Activated CD4-positive, CD25-positive, alpha-beta regulatory T cell (primary cell): ENCODE data around the gene NKPD1.

Source experiments
- DNase-seq, 4 experiments: peaks; one replicate each; lab custom pipeline; 2025; lab: John Stamatoyannopoulos, UW

NKPD1 gene

GRCh38 chr19:45154064-45154827, 6.5 kb downstream of the NKPD1 start:
- DNase-seq = no peak

- no peak for DNase-seq
These were observed 7.3 kb downstream of the NKPD1 start for GRCh38 chr19:45153339-45154063.

- peak in 1 of 4 experiments; percentile 20 for DNase-seq
These were observed 8.1 kb downstream of the NKPD1 start for GRCh38 chr19:45152504-45153338.

DNA sequence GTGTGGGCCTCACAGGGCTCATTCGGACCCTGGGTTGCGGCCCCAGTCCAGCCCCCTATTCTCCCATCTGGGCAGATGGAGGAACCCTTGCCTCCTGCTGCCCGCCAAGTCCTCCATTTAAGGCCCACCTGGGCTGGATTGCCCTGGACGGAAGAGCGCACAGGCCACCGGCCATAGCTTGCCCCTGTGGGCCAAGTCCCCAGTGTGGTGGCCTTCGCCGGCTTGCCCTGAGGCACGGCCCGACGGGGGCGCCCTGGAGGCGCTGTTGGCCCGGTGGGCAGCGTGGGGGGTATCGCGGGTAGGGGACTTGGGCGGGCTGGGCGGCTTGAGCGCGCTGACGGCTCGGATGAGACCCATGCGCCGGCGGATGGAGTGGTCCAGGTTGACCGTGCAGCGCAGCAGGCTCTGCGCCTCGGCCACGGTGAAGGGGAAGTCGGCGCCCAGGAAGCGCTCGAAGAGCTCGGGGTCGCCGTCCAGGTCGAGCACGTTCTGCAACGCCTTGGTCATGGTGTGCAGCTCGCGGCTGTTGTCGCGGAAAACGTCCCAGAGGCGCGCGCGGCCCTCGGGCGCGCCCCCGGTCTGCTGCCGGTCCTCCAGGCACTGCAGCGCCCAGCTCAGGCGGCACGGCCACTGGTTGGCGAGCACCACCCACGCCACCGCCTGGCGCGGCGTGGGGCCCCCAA, 8.8 kb downstream of the NKPD1 start:
- DNase-seq = no peak

DNA sequence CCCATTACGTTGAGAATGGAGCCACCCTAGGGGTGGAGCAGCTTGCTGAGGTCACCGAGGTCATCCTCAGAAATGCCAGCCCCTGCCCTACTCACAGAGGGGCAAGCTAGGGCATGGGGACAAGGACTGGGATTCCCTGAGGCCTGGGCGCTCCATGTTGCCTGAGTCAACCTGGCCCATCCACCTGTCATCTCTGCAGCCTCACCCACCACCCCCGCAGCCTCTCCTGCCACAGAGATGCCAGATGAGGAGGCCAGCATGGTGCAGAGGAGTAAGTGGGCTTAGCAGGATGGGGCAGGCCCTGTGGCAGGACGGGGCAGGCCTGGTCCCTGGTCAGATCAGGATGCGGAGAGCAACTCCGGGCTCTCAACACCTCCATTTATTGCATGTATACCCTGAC, 9.5 kb downstream of the NKPD1 start:
- no peak for DNase-seq

DNA sequence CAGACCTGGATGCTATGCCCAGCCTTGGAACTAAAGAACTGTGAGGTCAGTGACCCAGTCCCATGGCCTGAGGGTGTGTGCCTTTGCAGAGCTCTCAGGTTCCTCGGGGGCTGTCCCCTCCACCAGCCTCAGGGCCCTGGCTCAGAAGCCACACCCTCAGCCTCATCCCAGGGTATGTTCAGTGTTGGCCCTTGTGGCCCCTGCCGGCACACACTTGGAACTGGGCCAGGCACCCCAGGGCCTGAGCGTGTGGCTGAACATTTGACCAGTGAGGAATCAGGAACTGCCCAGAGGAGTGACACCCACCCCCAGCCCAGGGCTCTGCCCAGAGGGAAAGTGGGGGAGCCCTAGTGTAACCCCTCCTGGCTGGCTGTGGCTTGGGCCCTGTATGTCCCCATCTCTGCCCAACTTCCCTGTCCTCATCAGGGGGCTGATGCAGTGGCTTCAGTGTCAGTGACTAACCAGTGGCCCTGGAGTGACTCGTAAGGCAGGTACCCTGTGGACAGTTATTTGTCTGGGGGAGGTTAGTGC, 10.0 kb downstream of the NKPD1 start:
- no peak for DNase-seq

- DNase-seq = no peak
These were observed 10.6 kb downstream of the NKPD1 start for GRCh38 chr19:45150180-45150579.

GRCh38 chr19:45149129-45149528, 11.7 kb downstream of the NKPD1 start:
- DNase-seq = no peak

- no peak for DNase-seq
These were observed 12.7 kb downstream of the NKPD1 start for GRCh38 chr19:45147835-45148676.

- DNase-seq = no peak
These were observed 14.0 kb downstream of the NKPD1 start for GRCh38 chr19:45146741-45147205.

GRCh38 chr19:45146251-45146650, 14.5 kb downstream of the NKPD1 start:
- DNase-seq = no peak

DNA sequence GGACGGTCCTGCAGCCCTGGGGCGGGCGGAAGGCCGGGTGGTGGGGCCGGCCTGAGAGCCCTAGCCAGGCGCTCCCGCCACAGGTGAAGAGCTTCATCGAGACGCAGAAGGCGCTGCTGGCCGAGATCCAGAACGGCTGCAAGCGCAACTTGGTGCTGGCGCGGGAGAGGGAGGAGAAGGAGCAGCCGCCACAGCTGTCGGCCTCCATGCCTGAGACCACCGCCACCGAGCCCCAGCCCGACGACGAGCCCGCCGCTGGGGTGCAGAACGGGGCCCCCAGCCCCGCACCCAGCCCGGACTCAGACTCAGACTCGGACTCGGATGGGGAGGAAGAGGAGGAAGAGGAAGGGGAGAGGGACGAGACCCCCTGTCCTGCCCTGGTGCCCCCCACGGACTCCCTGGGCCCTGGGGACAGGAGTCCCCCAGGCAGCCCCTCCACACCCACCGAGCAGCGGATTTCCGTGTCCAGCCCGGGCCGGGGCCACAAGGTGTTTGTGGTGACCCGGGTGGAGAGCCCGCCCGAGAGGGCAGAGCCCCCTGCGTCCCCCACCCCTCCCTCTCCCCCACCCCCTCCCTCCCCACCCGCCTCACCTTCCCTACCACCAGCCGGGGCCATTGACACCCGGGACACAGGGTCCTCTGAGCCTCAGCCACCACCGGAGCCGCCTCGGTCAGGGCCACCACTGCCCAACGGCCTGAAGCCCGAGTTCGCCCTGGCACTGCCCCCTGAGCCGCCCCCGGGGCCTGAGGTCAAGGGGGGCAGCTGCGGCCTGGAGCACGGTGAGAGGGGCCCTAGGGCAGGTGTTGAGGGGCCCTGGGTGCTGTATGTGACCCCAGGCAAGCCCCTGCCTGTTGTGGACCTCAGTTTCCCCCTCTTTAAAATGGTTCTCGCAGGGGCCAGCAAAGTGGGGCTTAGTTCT, 15.3 kb downstream of the NKPD1 start:
- DNase-seq = no peak

DNA sequence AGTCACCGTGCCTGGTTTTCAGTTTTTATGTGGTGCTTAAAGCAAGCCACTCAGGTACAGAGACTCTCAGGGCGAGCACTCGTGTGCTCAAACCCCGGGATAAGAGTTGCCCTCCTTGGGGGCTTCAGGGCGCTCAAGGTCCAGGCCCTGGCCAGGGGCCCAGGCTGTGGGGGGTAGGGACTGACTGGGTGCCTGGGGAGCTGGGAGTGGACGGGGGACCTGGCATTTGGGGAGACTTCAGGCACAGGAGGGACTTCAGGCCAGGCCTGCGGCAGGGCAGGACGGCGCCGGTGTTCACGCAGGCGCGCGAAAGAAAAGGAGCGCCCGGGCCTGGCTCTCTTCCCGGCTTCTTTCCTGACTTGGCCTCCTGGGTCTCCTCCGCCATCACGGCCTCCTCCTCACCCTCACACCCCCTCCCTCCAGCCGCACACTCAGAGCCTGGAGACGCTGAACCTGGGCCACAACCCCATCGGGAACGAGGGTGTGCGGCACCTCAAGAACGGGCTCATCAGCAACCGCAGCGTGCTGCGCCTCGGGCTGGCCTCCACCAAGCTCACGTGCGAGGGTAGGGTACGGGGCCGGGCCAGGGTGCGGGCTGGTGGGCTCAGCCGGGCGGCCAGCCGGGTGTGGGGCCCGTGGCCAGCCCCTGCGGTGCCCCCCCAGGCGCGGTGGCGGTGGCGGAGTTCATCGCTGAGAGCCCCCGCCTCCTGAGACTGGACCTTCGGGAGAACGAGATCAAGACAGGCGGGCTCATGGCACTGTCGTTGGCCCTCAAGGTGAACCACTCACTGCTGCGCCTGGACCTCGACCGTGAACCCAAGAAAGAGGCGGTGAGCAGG, 16.1 kb downstream of the NKPD1 start:
- no peak for DNase-seq

DNA sequence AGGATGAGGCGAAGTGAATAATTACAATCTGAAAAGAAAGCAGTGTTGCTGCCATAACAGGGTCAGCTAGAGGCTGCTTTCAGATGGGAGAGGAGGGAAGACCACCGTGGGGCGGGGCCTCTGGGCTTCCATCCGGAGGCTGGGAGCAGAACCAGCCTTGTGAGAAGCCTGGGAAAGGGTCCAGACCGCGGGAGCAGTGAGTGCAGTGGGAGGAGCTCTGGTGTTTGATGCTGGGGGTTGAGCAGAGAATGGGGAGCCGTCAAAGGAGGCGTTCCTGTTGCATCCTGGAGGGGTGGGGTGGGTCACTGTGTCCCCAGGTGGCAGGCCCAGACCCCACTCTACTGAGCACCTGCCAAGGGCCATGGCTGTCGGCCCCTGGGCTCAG, 18.1 kb downstream of the NKPD1 start:
- no peak for DNase-seq

DNA sequence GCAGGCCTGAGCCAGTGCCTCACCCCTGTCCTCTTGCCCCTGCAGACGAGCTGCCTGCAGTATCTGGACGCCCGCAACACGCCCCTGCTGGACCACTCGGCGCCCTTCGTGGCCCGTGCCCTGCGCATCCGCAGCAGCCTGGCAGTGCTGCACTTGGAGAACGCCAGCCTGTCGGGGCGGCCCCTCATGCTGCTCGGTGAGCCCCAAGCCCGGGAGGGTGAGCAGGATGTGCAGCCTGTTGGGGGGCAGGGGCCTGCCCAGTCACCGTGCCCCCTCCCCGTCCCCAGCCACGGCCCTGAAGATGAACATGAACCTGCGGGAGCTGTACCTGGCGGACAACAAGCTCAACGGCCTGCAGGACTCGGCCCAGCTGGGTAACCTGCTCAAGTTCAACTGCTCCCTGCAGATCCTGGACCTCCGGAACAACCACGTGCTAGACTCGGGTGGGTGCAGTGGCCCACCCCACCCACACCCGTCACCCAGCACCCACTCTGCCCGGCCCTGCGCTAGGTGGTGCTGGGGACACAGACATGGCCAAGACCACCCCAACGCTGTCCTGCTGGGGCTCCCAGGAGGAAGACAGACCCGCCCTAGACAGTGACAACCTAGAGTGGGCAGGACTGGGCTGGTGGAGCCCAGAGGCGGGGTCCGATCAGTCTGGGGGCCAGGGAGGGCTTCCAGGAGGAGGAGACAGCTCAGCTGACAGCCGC, 18.6 kb downstream of the NKPD1 start:
- no peak for DNase-seq

DNA sequence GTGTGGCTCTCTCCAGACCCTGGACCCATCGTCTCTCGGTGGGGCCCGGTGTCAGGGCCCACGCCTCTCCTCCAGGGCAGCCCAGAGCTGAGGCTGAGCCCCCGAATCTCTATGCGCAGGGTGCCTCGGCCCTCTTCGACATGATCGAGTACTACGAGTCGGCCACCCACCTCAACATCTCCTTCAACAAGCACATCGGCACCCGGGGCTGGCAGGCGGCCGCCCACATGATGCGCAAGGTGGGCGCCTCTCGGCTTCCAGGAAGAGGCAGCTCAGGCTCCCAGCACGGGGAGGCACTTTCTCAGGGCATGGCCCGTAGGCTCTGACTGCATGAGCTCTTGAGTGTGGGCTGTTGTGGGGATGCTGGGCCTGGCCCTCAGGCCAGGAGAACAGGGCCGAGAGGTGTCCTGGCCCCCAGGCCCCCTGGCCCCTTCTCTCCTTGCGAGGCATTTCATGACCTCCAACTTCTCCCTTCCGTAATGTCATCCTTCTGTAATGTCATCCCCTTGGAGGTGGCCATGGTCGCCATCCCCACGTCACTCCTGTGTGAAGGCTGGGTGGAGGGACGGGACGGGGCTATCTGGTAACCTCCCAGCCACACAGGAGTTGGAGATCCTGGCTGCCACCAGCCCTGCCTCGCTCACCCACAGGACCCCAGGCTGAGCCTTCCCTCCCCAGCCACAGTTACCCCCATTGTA, 19.4 kb downstream of the NKPD1 start:
- DNase-seq = no peak

DNA sequence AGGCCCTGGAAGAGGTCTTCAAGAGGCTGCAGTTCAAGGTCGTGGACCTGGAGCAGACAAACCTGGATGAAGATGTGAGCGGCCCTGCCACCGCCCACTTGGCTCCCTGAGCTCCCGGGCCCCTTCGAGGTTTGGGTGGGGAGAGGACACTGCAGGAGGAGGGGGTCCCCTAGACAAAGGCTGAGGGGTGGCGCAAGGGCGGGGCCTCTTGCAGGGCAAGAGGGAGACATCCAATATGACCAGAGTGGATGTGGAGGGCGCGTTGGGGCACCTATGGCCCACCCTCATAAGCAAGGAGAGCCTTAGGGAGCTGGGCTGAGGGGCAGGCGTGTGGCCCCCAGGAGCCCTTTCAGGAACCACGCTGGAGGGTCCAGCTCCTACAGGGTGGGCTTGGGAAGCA, 20.2 kb downstream of the NKPD1 start:
- no peak for DNase-seq

- no peak for DNase-seq
These were observed 20.7 kb downstream of the NKPD1 start for GRCh38 chr19:45140144-45140503.
